Measurements from ENCODE around the gene DAZAP2. TPM values are rescaled to one million over a fixed set of nuclear protein-coding genes. Genes with fewer than 3 reads are reported as not detected.

Gene DAZAP2
- polyA plus RNA-seq, 2 of the 4 experiments (the other 2 are of a cell fraction), result 304 to 375 TPM

DNA sequence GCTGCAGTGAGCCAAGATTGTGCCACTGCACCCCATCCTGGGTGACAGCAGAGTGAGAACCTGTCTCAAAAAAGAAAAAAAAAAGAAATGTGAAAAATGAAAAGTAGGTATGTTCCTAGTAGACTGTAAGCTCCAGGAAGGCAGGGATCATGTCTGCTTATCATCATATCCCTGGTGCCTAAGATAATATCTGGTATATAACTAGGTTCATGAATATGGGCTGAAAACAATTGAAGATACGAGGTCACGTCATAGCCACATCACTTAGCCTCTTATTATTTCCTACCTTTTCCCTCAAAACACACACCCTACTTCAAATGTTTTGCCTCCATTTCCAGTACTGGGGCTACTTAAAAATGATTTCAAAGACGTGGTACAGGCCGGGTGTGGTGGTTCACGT lies 23.7 kb upstream of the DAZAP2 start:
- CTCF ChIA-PET, result interaction anchor here (0.5 to 1.2 kb wide), 3 partner anchors 12 to 710 kb away, joined by 3 read pairs; no protein-coding TSS in a partner anchor
- Histone ChIP-seq H3K4me2 (no peak overlapping the region), H3K27ac (no peak overlapping the region), H3K9me3 (no peaks in the 10 kb centered on the region), H3K4me3 (no peak overlapping the region), H3K4me1 (peaks cover 12% of the 10 kb centered on the region)
- FAIRE-seq (no peak), DNase-seq (ENCODE audit: low read depth in 1 of 2, low spot score in 1 of 2) (no peak), ATAC-seq (no peak)
- WGBS (ENCODE audit: missing lambda C conversion rate), result 92% methylated on average over 5 of the region's 5 CpGs
- no peak for TF ChIP-seq ZFP36 (IDR thresholded peaks at IDR 0.05; ENCODE audit: borderline replicate concordance, partially characterized antibody)
- POLR2A ChIA-PET, result no interaction called here

- peaks cover 12% of the 10 kb centered on the region for H3K4me1 ChIP-seq
- H3K4me2 ChIP-seq, result peak overlapping the region; percentile 87
- ChIA-PET CTCF (interaction anchor here (1.0 to 3.3 kb wide), 6 partner anchors 9 to 148 kb away, joined by 3 to 12 read pairs (median 4); partner anchors contain the start of gene DAZAP2), POLR2A (interaction anchor here (2.2 to 3.4 kb wide), 2 partner anchors 21 to 133 kb away, joined by 28 to 69 read pairs; partner anchors contain the start of genes CSRNP2 and DAZAP2)
- no peak; a peak in 1 of 6 replicates for ATAC-seq
- no peak for DNase-seq (ENCODE audit: low read depth in 1 of 2, low spot score in 1 of 2)
- peak overlapping the region; percentile 96 to 97; a peak in 5 of 6 replicates for H3K27ac ChIP-seq
- TF ChIP-seq BHLHE40 (IDR thresholded peaks at IDR 0.05; ENCODE audit: low read depth, low read length) (no peak), ZSCAN20 (CRISPR knock-in tag; IDR thresholded peaks at IDR 0.05) (no peak), ZNF302 (CRISPR knock-in tag; IDR thresholded peaks at IDR 0.05) (no peak), KDM5A (IDR thresholded peaks at IDR 0.05) (no peak), EP300 (IDR thresholded peaks at IDR 0.05) (no peak), CHD2 (IDR thresholded peaks at IDR 0.05; ENCODE audit: low read length, partially characterized antibody) (no peak), HEYL (CRISPR knock-in tag; IDR thresholded peaks at IDR 0.05) (no peak), GATA3 (IDR thresholded peaks at IDR 0.05; ENCODE audit: borderline replicate concordance) (no peak), CHD4 (IDR thresholded peaks at IDR 0.05; ENCODE audit: borderline replicate concordance) (no peak), NFE2L2 (conservative IDR thresholded peaks at IDR 0.05; ENCODE audit: low read length) (no peak), JUNB (IDR thresholded peaks at IDR 0.05) (no peak)
- TF ChIP-seq, protein P1, sequence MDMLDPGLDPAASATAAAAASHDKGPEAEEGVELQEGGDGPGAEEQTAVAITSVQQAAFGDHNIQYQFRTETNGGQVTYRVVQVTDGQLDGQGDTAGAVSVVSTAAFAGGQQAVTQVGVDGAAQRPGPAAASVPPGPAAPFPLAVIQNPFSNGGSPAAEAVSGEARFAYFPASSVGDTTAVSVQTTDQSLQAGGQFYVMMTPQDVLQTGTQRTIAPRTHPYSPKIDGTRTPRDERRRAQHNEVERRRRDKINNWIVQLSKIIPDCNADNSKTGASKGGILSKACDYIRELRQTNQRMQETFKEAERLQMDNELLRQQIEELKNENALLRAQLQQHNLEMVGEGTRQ (IDR thresholded peaks at IDR 0.05), result no peak
- TF ChIP-seq, protein P2, sequence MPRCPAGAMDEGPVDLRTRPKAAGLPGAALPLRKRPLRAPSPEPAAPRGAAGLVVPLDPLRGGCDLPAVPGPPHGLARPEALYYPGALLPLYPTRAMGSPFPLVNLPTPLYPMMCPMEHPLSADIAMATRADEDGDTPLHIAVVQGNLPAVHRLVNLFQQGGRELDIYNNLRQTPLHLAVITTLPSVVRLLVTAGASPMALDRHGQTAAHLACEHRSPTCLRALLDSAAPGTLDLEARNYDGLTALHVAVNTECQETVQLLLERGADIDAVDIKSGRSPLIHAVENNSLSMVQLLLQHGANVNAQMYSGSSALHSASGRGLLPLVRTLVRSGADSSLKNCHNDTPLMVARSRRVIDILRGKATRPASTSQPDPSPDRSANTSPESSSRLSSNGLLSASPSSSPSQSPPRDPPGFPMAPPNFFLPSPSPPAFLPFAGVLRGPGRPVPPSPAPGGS (IDR thresholded peaks at IDR 0.05), result no peak
- TF ChIP-seq, protein P3, sequence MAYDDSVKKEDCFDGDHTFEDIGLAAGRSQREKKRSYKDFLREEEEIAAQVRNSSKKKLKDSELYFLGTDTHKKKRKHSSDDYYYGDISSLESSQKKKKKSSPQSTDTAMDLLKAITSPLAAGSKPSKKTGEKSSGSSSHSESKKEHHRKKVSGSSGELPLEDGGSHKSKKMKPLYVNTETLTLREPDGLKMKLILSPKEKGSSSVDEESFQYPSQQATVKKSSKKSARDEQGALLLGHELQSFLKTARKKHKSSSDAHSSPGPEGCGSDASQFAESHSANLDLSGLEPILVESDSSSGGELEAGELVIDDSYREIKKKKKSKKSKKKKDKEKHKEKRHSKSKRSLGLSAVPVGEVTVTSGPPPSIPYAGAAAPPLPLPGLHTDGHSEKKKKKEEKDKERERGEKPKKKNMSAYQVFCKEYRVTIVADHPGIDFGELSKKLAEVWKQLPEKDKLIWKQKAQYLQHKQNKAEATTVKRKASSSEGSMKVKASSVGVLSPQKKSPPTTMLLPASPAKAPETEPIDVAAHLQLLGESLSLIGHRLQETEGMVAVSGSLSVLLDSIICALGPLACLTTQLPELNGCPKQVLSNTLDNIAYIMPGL (CRISPR knock-in tag; IDR thresholded peaks at IDR 0.05; ENCODE audit: borderline replicate concordance), result no peak
- TF ChIP-seq, protein P4, sequence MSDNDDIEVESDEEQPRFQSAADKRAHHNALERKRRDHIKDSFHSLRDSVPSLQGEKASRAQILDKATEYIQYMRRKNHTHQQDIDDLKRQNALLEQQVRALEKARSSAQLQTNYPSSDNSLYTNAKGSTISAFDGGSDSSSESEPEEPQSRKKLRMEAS (IDR thresholded peaks at IDR 0.05), result no peak
- no peak for FAIRE-seq
- peak overlapping the region; percentile 82 for H3K4me3 ChIP-seq
- WGBS (ENCODE audit: missing lambda C conversion rate), result 66% methylated on average over 7 of the region's 7 CpGs
- H3K9me3 ChIP-seq, result no peaks in the 10 kb centered on the region
These were observed 22.0 kb upstream of the DAZAP2 start for GRCh38 chr12:51216642-51217041.

GRCh38 chr12:51217133-51217967 lies 21.3 kb upstream of the DAZAP2 start:
- CTCF ChIA-PET, result interaction anchor here (0.6 to 3.3 kb wide), 13 partner anchors 10 to 322 kb away, joined by 3 to 12 read pairs (median 4); partner anchors contain the start of gene DAZAP2
- H3K4me2 ChIP-seq, result peak overlapping the region; percentile 87
- 2% methylated on average over 20 of the region's 81 CpGs for WGBS (ENCODE audit: missing lambda C conversion rate)
- H3K9me3 ChIP-seq, result no peaks in the 10 kb centered on the region
- POLR2A ChIA-PET, result interaction anchor here (0.6 to 3.4 kb wide), 18 partner anchors 13 to 607 kb away, joined by 3 to 69 read pairs (median 6); partner anchors contain the start of genes CSRNP2 and DAZAP2
- peak; percentile 47 to 79 for DNase-seq (ENCODE audit: low read depth in 1 of 2, low spot score in 1 of 2)
- peak; percentile 60 to 73 for ATAC-seq
- H3K27ac ChIP-seq, result peak overlapping the region; percentile 96 to 97
- peak overlapping the region; percentile 82 for H3K4me3 ChIP-seq
- FAIRE-seq, result no peak
- peaks cover 16% of the 10 kb centered on the region for H3K4me1 ChIP-seq
- TF ChIP-seq RAD21 (conservative IDR thresholded peaks at IDR 0.05 in 1 of 2, IDR thresholded peaks at IDR 0.05 in 1 of 2), result peak; percentile 17 to 35; a peak in 1 of 5 replicates
- TF ChIP-seq, protein P2 (IDR thresholded peaks at IDR 0.05), result no peak
- TF ChIP-seq HES2 (IDR thresholded peaks at IDR 0.05), result no peak
- no peak for TF ChIP-seq CBX2 (IDR thresholded peaks at IDR 0.05; ENCODE audit: borderline replicate concordance, low read depth)
- TF ChIP-seq EP300 (IDR thresholded peaks at IDR 0.05), result no peak
- TF ChIP-seq NFE2L2 (conservative IDR thresholded peaks at IDR 0.05; ENCODE audit: low read length), result no peak
- no peak for TF ChIP-seq CEBPB (IDR thresholded peaks at IDR 0.05)
- TF ChIP-seq FOSB (CRISPR knock-in tag; IDR thresholded peaks at IDR 0.05), result no peak
- TF ChIP-seq RFX5 (IDR thresholded peaks at IDR 0.05), result no peak
- no peak for TF ChIP-seq HEYL (CRISPR knock-in tag; IDR thresholded peaks at IDR 0.05)
- TF ChIP-seq CTCF (IDR thresholded peaks at IDR 0.05), result peak; percentile 32; the same call in 2 of the 3 replicates
- TF ChIP-seq POLR2A (IDR thresholded peaks at IDR 0.05; ENCODE audit: low read length), result no peak
